HepG2 (cell line): ENCODE results near the gene GRHL1. TPM values are rescaled to one million over a fixed set of nuclear protein-coding genes. Genes with fewer than 3 reads are reported as not detected.

Experiments
- ATAC-seq: fragments of 200-7000 bp; cut with Tn5 transposase; 3 replicates; pipeline ENCODE4 v1.9.1; 2020; ENCODE audit warnings: mild to moderate bottlenecking, moderate library complexity
- BruUV-seq: library from RNA; stranded (reverse); fragments of 400-500 nt; replicated peaks from 2 replicates; lab custom pipeline; 2021; lab: Mats Ljungman, UMichigan
- CTCF ChIA-PET: fragments of 300-600 bp; formaldehyde crosslinking; extraction: SDS; loops from one replicate; lab custom pipeline; 2021; ENCODE audit warnings: low total read pairs, inconsistent platforms, low intra/inter-chr PET ratio; lab: Yijun Ruan, JAX
- POLR2A ChIA-PET: fragments of 350-600 bp; sonication (Branson Sonifier 250); formaldehyde crosslinking; loops from one replicate; lab custom pipeline; 2020; ENCODE audit warnings: antibody characterized with exemption, inconsistent platforms; lab: Yijun Ruan, JAX
- DNase-seq: peaks from one replicate; pipeline ENCODE4 v3.0.0-alpha.2; 2015; ENCODE audit warnings: low spot score
- FAIRE-seq: peaks from 3 replicates; lab custom pipeline; 2011; peaks lifted over from hg19 to GRCh38; lab: Jason Lieb, UNC
- H2AFZ ChIP-seq: one replicate; pipeline ENCODE4 v1.6.1; 2011; ENCODE audit warnings: low read length, inconsistent platforms
- H3K27ac ChIP-seq: fragments of 300-600 bp; 3 replicates; pipeline ENCODE4 v1.8.0; 2011; ENCODE audit warnings: mixed run types, mild to moderate bottlenecking, mixed read lengths, low read length, inconsistent platforms; ENCODE audit not compliant: insufficient read depth; ENCODE audit errors: extremely low read length
- H3K27me3 ChIP-seq, 2 experiments: fragments of 200-600 bp in 1 of 2; 2 replicates in 1 of 2; 3 replicates in 1 of 2; pipeline versions ENCODE4 v1.6.0 to v1.8.0; 2011; ENCODE audit warnings: low read length in 2 of 2, mild to moderate bottlenecking in 2 of 2, moderate library complexity in 2 of 2, inconsistent platforms in 1 of 2; ENCODE audit not compliant: insufficient read depth in 2 of 2, control insufficient read depth in 1 of 2
- H3K36me3 ChIP-seq, 2 experiments: fragments of 200-600 bp in 1 of 2; replicated peaks in 1 of 2; 2 replicates in 1 of 2; 3 replicates in 1 of 2; pipeline versions ENCODE4 v1.5.1 to v1.8.0; 2011; ENCODE audit warnings: low read length in 2 of 2, inconsistent platforms in 1 of 2; ENCODE audit not compliant: insufficient read depth in 2 of 2, control insufficient read depth in 1 of 2
- H3K4me1 ChIP-seq: 2 replicates; pipeline ENCODE4 v1.5.1; 2012; ENCODE audit warnings: low read length, inconsistent platforms; ENCODE audit not compliant: insufficient read depth
- H3K4me2 ChIP-seq: 2 replicates; pipeline ENCODE4 v1.6.0; 2011; ENCODE audit warnings: low read depth, low read length, inconsistent platforms
- H3K4me3 ChIP-seq, 3 experiments: fragments of 200-600 bp in 1 of 3; sonication (generic), shearing (Covaris generic) in 1 of 3; replicated peaks in 1 of 3; 2 replicates each; pipeline ENCODE4 v1.5.1; 2011 to 2016; ENCODE audit warnings: low read length in 3 of 3, inconsistent platforms in 2 of 3, low read depth in 2 of 3, mild to moderate bottlenecking in 2 of 3, control low read depth in 1 of 3, mixed read lengths in 1 of 3; ENCODE audit not compliant: insufficient read depth in 1 of 3
- H3K79me2 ChIP-seq: one replicate; pipeline ENCODE4 v1.6.1; 2011; ENCODE audit warnings: low read length, inconsistent platforms; ENCODE audit not compliant: insufficient read depth
- H3K9ac ChIP-seq: 2 replicates; pipeline ENCODE4 v1.6.0; 2011; ENCODE audit warnings: mild to moderate bottlenecking, low read depth, low read length, inconsistent platforms; ENCODE audit not compliant: insufficient read depth
- H3K9me3 ChIP-seq: 2 replicates; pipeline ENCODE4 v1.5.1; 2012; ENCODE audit warnings: mild to moderate bottlenecking, low read length
- H4K20me1 ChIP-seq: 2 replicates; pipeline ENCODE4 v1.6.0; 2011; ENCODE audit warnings: inconsistent platforms, mild to moderate bottlenecking, low read length, moderate library complexity; ENCODE audit not compliant: insufficient read depth
- ARHGAP35 ChIP-seq: sonication (generic); formaldehyde crosslinking; IDR thresholded peaks from 2 replicates; pipeline ENCODE4 v1.9.0; 2022; ENCODE audit warnings: mild to moderate bottlenecking, inconsistent platforms, moderate library complexity, missing genetic modification reagents, borderline replicate concordance
- ATF7 ChIP-seq, 2 experiments: fragments of 450-650 bp in 1 of 2; sonication (generic) in 1 of 2; formaldehyde crosslinking in 1 of 2; IDR thresholded peaks; 2 replicates each; pipeline versions ENCODE4 v1.4.0 to v1.6.1; 2016 to 2020; ENCODE audit warnings: antibody characterized with exemption in 1 of 2, mild to moderate bottlenecking in 1 of 2, missing genetic modification reagents in 1 of 2
- CAMTA2 ChIP-seq: sonication (generic); formaldehyde crosslinking; IDR thresholded peaks from 2 replicates; pipeline ENCODE4 v1.4.0; 2020; ENCODE audit warnings: mild to moderate bottlenecking, missing genetic modification reagents, borderline replicate concordance
- GABPB1 ChIP-seq: IDR thresholded peaks from 2 replicates; pipeline ENCODE4 v1.6.1; 2016; ENCODE audit warnings: mild to moderate bottlenecking, missing genetic modification reagents, moderate library complexity, missing compliant biosample characterization
- GATAD2A ChIP-seq: IDR thresholded peaks from 2 replicates; pipeline ENCODE4 v1.6.1; 2016
- GFI1 ChIP-seq: sonication (generic); formaldehyde crosslinking; IDR thresholded peaks from 2 replicates; pipeline ENCODE4 v1.5.0; 2020; ENCODE audit warnings: missing genetic modification reagents, mild to moderate bottlenecking, borderline replicate concordance
- MEIS2 ChIP-seq: sonication (generic); formaldehyde crosslinking; IDR thresholded peaks from 2 replicates; pipeline ENCODE4 v1.9.0; 2021; ENCODE audit warnings: mild to moderate bottlenecking, missing genetic modification reagents
- NR2F2 ChIP-seq: IDR thresholded peaks from 2 replicates; pipeline ENCODE4 v1.6.1; 2012; ENCODE audit warnings: low read depth, inconsistent platforms, borderline replicate concordance
- ZBTB8A ChIP-seq: sonication (generic); formaldehyde crosslinking; IDR thresholded peaks from 2 replicates; pipeline ENCODE4 v1.4.0; 2020; ENCODE audit warnings: mild to moderate bottlenecking, low read depth, missing genetic modification reagents, borderline replicate concordance
- ZMYM4 ChIP-seq: sonication (generic); formaldehyde crosslinking; IDR thresholded peaks from 2 replicates; pipeline ENCODE4 v1.8.1; 2023; ENCODE audit warnings: mild to moderate bottlenecking, missing genetic modification reagents
- ZNF274 ChIP-seq: sonication (generic); formaldehyde crosslinking; IDR thresholded peaks from 2 replicates; pipeline ENCODE4 v1.5.1; 2020; ENCODE audit warnings: mild to moderate bottlenecking, missing genetic modification reagents
- ZNF652 ChIP-seq: IDR thresholded peaks from 2 replicates; pipeline ENCODE4 v1.6.1; 2016; ENCODE audit warnings: low read depth, borderline replicate concordance
- WGBS: methylation state at CpG from one replicate; pipeline ENCODE4 v1.1.6; 2017; ENCODE audit warnings: low lambda C conversion rate; 5-methylcytosine and 5-hydroxymethylcytosine counted together
- in situ Hi-C: cut with HindIII; loops from 2 replicates; pipeline ENCODE4 v1.10.0; 2017; ENCODE audit warnings: low pct_unique_long_range_greater_than_20kb; ENCODE audit not compliant: extremely low pct_ligation_motif_present
- intact Hi-C: fragments of 100-400 bp; cut with micrococcal nuclease; formaldehyde crosslinking; loops from one replicate; pipeline ENCODE4 v1.10.0; 2022; ENCODE audit not compliant: unreplicated experiment
- polyA plus RNA-seq, 8 experiments: library from polyadenylated mRNA; depleted of rRNA in 3 of 8; stranded (reverse) in 7 of 8; unstranded in 1 of 8; fragments of >200 nt; fragmentation: Illumina TruSeq in 4 of 8; extraction: Trizol in 4 of 8; gene quantifications; 2 replicates each; pipeline versions ENCODE4 v1.2.1 to v1.2.3, GENCODE V29; 2011 to 2016; ENCODE audit warnings: low read depth in 4 of 8, missing spikeins in 1 of 8, mixed read lengths in 1 of 8; ENCODE audit not compliant: insufficient read depth in 1 of 8
- total RNA-seq, 5 experiments: library from RNA; depleted of rRNA; stranded (reverse); fragments of >200 nt; fragmentation: Illumina TruSeq; extraction: Trizol; gene quantifications; 2 replicates each; pipeline ENCODE4 v1.2.3, GENCODE V29; 2016; ENCODE audit warnings: low read depth in 1 of 5
- TF ChIP-seq, protein P1 (sequence below): sonication (generic); formaldehyde crosslinking; IDR thresholded peaks from 2 replicates; pipeline ENCODE4 v1.4.0; 2020; ENCODE audit warnings: missing genetic modification reagents
- TF ChIP-seq, protein P2 (sequence below): sonication (generic); formaldehyde crosslinking; IDR thresholded peaks from 2 replicates; pipeline ENCODE4 v1.4.0; 2020; ENCODE audit warnings: mild to moderate bottlenecking, missing genetic modification reagents

Gene GRHL1
- total and polyA plus RNA-seq, 2 of the 13 experiments (the other 11 are each of a cell fraction or from before 2014, with no cell fraction given): 9.3 to 12.0 TPM

DNA sequence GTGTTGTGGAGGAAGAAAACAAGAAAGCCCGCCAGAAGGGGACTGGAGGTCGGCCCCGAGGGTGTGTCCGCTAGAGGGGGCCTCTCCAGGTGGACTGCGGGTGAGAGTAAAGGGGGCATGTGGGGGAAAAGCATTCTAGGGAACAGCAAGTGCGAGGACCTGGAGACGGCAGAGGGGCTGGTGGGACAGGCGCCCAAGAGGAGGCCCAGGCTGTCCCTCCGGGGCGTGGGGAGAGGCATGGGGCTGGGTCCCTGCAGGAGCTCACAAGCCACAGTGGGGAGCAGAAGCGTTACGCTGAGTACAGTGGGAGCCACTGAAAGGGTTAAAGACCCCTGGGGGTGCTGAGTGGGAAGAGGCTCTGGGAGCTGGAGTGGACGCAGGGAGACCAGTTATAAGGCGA lies 90.2 kb downstream of the GRHL1 start:
- Histone ChIP-seq H2AFZ (no peak overlapping the region), H3K9ac (no peak overlapping the region), H4K20me1 (no peaks in the 10 kb centered on the region), H3K4me1 (peaks cover 52% of the 10 kb centered on the region), H3K4me3 (no peak overlapping the region), H3K79me2 (no peaks in the 10 kb centered on the region), H3K27me3 (peaks cover 7 to 50% of the 10 kb centered on the region in 2 experiments), H3K4me2 (no peak overlapping the region), H3K27ac (no peak overlapping the region), H3K36me3 (no peaks in the 10 kb centered on the region), H3K9me3 (no peaks in the 10 kb centered on the region)
- no peak for FAIRE-seq
- CTCF ChIA-PET: no interaction called here
- no TSS peak for BruUV-seq
- intact Hi-C loops (no loop called here), in situ Hi-C loops (no loop called here)
- DNase-seq: no peak
- POLR2A ChIA-PET: interaction anchor here (1.1 kb wide), 1 partner anchor 408 kb away, joined by 4 read pairs; no protein-coding TSS in a partner anchor
- 86% methylated on average over 14 of the region's 14 CpGs for WGBS
- ATAC-seq: no peak
- TF ChIP-seq GFI1 (CRISPR knock-in tag): no peak
- TF ChIP-seq ZNF652: peak; percentile 44; the same call in 1 of the 2 replicates
- TF ChIP-seq ZMYM4: no peak

DNA sequence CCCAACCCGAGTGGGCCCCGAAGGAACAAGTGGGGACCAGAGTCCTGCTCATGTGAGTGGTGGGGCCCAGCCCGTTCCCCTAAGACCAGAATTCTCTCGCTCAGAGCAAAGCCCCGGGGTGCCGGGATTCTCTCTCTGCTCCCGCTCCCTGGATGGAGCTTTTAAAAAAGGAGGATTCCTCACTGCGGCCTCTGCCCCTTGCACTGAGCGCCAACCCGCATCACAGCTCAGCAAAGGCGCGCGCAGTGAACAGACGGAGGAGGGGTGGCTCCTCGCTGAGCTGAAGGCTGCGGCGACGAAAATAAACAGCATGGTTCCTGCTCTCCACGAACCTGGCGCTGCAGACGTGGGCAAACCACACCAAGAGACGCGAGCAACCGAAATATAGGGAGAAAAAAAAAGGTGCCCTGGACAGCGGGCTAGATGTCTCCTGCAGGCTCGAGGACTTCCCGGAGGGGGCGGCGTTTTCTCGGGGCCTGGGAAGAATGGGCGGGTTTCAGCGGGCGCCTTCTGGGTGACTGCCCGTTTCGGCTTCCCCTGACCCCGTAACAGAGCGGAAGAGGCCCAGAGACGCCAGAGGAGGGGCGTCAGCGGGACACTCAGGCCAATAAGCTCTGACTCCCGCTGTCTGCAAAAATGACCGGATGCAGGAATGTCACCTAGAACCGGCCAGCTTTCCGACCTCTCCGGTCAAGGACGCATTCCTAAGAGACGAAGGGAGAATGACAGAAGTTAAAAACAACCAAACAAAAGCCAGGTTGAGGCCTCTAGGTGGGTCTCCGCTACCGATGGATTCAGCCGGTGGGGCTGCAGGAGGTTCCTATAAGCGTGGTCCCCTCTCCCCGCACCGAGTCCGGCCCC lies 91.0 kb downstream of the GRHL1 start:
- intact Hi-C loops: no loop called here
- no peak overlapping the region for H3K9ac ChIP-seq
- TF ChIP-seq, protein P1, sequence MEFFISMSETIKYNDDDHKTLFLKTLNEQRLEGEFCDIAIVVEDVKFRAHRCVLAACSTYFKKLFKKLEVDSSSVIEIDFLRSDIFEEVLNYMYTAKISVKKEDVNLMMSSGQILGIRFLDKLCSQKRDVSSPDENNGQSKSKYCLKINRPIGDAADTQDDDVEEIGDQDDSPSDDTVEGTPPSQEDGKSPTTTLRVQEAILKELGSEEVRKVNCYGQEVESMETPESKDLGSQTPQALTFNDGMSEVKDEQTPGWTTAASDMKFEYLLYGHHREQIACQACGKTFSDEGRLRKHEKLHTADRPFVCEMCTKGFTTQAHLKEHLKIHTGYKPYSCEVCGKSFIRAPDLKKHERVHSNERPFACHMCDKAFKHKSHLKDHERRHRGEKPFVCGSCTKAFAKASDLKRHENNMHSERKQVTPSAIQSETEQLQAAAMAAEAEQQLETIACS (CRISPR knock-in tag): no peak
- no peak for TF ChIP-seq ZBTB8A
- TF ChIP-seq GATAD2A (CRISPR knock-in tag): peak; percentile 51
- TF ChIP-seq ARHGAP35: no peak
- 0 out of 2 replicates have a peak, but pooled peaks have one; percentile 20 for TF ChIP-seq CAMTA2 (CRISPR knock-in tag)
- peak; percentile 17; the same call in 1 of the 2 replicates for TF ChIP-seq ZNF274 (CRISPR knock-in tag)
- no peak for TF ChIP-seq ATF7 (IDR thresholded peaks at IDR 0.05)
- TF ChIP-seq ATF7 (CRISPR knock-in tag; IDR thresholded peaks at IDR 0.05): peak; percentile 10; the same call in 1 of the 2 replicates
- TF ChIP-seq GABPB1: peak; percentile 60
- TF ChIP-seq, protein P2, sequence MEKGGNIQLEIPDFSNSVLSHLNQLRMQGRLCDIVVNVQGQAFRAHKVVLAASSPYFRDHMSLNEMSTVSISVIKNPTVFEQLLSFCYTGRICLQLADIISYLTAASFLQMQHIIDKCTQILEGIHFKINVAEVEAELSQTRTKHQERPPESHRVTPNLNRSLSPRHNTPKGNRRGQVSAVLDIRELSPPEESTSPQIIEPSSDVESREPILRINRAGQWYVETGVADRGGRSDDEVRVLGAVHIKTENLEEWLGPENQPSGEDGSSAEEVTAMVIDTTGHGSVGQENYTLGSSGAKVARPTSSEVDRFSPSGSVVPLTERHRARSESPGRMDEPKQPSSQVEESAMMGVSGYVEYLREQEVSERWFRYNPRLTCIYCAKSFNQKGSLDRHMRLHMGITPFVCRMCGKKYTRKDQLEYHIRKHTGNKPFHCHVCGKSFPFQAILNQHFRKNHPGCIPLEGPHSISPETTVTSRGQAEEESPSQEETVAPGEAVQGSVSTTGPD (CRISPR knock-in tag): 0 out of 2 replicates have a peak, but pooled peaks have one; percentile 37
- TF ChIP-seq MEIS2 (CRISPR knock-in tag): no peak
- peak; percentile 49; the same call in 1 of the 2 replicates for TF ChIP-seq NR2F2

More for the DNA sequence above, 91.0 kb downstream of the GRHL1 start:
- FAIRE-seq: no peak
- Histone ChIP-seq H3K4me1 (peaks cover 52% of the 10 kb centered on the region), H3K27ac (peak overlapping the region; percentile 57), H3K4me2 (peak overlapping the region; percentile 56; the same call in 1 of the 2 replicates), H3K79me2 (no peaks in the 10 kb centered on the region), H3K36me3 (0 out of 5 replicates have a peak, but pooled peaks cover 0 to 2% of the 10 kb centered on the region in 2 experiments), H3K4me3 (peak overlapping the region in 1 of 3 experiments; percentile 45; a peak in 1 of 6 replicates), H3K9me3 (no peaks in the 10 kb centered on the region), H3K27me3 (peaks cover 7 to 42% of the 10 kb centered on the region in 2 experiments), H2AFZ (no peak overlapping the region), H4K20me1 (no peaks in the 10 kb centered on the region)
- ChIA-PET CTCF (no interaction called here), POLR2A (interaction anchor here (0.8 to 2.2 kb wide), 9 partner anchors 8 to 407 kb away, joined by 3 to 18 read pairs (median 4); partner anchors contain the start of gene TAF1B)
- in situ Hi-C loops: no loop called here
- peak; percentile 53 for ATAC-seq
- BruUV-seq: TSS peak; percentile 63
- 63% methylated on average over 47 of the region's 54 CpGs for WGBS
- peak; percentile 80 for DNase-seq
